RPMI7951 (cell line): ENCODE data around the gene AEN. TPM values are rescaled to one million over a fixed set of nuclear protein-coding genes. Genes with fewer than 3 reads are reported as not detected.

ENCODE experiments used
- DNase-seq: peaks from one replicate; pipeline ENCODE4 v3.0.0-alpha.2; 2012; ENCODE audit warnings: low read depth
- total RNA-seq: library from RNA; depleted of rRNA; stranded (reverse); fragments of >200 nt; shearing (Covaris generic); gene quantifications from 2 replicates; pipeline ENCODE4 v1.2.3, GENCODE V29; 2014; rRNA removed

The AEN gene
- total RNA-seq, 1 experiment from 2014 or later: 11.3 TPM

- DNase-seq: peak; percentile 35
Measured at GRCh38 chr15:88664151-88664778, 43.1 kb downstream of the AEN start.

DNA sequence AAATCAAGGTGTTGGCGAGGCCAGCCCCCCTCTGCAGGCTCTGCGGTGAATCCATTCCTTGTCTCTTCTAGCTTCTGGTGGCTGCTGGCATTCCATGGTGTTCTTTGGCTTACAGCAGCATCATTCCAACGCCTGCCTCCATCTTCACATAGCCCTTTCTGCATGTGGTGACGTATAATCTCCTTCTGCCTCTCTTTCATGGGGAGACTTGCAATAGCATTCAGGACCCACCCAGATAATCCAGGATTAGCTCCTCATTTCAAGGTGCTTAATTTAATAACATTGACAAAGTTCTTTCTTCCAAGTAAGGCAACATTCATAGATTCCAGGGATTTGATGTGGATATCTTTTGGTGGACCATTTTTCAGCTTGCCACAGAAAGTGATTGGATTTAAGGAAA, 53.5 kb downstream of the AEN start:
- DNase-seq: no peak

- DNase-seq: no peak
Measured at GRCh38 chr15:88678755-88679154, 57.6 kb downstream of the AEN start.

DNA sequence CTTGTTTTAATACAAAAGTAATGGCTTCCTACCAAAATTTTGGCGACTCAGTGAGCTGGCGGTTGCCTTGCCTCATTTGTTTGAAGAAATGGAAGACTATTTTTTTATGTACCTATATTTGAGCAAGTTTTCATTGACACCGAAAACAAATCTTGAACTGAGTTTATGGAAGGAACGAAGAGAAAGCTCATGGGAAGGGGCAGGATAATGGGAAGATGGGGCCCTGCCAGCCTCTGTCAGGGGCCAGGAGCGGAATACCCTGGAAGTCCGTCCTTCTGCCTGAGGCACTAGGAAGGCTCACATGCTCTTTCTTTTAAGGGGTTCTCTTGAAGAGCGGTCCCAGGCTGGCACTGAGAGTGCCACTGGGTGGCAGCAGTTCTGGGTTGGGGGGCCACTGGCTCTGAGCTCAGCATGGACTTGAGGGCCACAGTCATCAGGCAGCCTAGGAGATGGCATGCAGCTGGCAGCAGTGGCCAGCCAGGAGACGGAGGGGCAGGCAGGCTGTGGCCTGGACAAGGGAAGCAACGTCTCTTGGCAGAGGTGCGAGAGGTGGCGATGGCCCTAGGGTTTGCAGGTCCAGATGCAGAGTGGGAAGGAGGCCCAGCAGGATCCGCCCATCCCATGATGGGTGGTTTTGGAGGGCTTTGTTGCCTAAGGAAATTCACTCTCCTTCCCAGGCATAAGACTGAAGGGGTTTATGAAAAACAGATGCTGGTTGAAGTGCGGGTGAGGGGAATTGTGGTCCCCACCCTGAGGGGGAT, 59.3 kb downstream of the AEN start:
- no peak for DNase-seq

DNA sequence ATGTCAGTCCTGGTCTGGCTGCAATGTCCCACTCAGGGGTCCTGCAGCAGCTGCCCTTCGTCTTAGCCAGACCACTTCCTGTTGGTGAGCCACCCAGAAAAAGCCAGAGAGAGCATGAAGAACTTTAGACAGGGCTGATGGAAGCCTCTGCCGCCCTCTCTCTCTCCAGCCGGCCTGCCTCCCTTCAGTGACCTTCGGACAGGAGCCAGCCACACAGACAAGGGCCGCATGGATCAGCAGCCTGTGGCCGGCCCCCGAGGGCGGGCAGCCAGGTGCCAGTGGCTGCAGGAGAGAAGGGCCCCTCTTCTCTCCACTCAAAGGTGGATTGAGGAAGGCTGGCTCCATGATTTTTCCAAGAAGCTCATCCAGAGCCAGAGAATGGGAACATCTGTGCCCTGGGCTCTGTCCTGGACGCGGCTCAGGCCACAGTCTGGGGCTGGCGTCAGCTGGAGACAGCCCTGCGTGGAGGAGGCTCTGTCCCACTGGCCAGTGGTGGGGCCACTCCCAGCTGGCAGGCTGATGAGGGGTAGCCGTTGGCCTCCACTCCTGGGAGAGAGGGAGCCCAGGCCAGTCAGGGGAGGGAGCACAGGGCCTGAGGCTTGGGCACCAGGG, 60.6 kb downstream of the AEN start:
- peak; percentile 47 for DNase-seq

Other genes starting within 250 kb of the AEN start
- 24.9 and 51.0 TPM in 2 replicates for gene MRPL46, start 154.0 kb upstream of the AEN start, total RNA-seq
- gene MRPS11, start 153.6 kb upstream of the AEN start, total RNA-seq: 85.6 and 99.8 TPM in 2 replicates
- gene DET1, start 74.7 kb upstream of the AEN start, total RNA-seq: 6.5 and 8.3 TPM in 2 replicates
- 7.8 and 8.3 TPM in 2 replicates for gene ISG20, start 17.7 kb downstream of the AEN start, total RNA-seq
- 0.78 and 0.96 TPM in 2 replicates for gene ACAN, start 182.1 kb downstream of the AEN start, total RNA-seq